COLO668 (cell line): ENCODE results near the gene SALL2.

Experiments
- DNase-seq: peaks from one replicate; lab custom pipeline; 2025; ENCODE audit not compliant: unreplicated experiment; lab: John Stamatoyannopoulos, UW

SALL2 gene

DNA sequence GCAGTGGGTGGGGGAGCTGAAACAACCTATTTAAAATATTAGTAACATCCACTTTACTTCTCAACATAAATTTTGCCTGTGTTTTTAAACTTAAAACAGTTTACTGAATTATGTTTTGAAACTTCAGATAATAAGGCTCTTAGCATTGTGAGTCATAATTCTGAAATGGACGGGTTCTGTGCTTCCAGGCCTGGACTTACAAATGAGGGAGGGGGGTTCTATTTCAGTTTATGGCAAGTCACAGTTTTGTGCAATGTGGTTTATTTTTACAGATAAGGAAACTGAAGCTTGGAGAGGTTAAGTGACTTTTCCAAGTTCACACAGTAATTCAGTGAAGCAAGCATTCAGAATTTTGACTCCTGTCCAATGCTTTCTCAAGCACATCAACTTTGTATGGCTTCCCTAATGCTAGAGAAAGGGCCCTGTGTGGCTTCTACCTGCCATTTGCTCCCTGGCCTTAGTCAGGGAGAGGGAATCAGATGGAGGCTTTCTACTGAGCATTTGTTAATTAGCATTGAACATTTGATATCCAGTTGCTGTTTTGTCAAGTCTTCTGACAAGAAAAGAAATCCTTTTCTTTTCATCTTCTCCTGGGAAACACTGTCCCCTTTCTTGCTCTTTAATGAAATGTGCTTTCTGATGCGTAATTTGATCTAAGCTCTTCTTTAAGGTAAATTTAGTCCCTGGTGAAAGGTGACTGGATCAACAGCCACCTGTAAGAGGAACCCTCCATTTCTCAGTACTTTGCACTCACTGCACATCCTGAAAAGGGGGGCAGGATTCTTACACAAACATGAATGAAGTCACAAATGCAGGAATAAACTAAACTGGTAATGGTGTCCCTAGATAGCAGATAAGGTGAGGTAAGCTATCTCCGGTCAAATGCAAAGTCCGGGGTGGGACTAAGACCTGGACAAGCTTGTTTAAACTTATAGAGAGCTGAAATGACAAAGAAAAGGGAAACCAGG, 2.5 kb upstream of the SALL2 start:
- DNase-seq: no peak

- no peak for DNase-seq
Observed at GRCh38 chr14:21527318-21527679, 1.2 kb upstream of the SALL2 start.

GRCh38 chr14:21526672-21527317, 649 bp upstream of the SALL2 start:
- peak; percentile 71 for DNase-seq

GRCh38 chr14:21525571-21525961, 580 bp downstream of the SALL2 start:
- DNase-seq: peak; percentile 45

DNA sequence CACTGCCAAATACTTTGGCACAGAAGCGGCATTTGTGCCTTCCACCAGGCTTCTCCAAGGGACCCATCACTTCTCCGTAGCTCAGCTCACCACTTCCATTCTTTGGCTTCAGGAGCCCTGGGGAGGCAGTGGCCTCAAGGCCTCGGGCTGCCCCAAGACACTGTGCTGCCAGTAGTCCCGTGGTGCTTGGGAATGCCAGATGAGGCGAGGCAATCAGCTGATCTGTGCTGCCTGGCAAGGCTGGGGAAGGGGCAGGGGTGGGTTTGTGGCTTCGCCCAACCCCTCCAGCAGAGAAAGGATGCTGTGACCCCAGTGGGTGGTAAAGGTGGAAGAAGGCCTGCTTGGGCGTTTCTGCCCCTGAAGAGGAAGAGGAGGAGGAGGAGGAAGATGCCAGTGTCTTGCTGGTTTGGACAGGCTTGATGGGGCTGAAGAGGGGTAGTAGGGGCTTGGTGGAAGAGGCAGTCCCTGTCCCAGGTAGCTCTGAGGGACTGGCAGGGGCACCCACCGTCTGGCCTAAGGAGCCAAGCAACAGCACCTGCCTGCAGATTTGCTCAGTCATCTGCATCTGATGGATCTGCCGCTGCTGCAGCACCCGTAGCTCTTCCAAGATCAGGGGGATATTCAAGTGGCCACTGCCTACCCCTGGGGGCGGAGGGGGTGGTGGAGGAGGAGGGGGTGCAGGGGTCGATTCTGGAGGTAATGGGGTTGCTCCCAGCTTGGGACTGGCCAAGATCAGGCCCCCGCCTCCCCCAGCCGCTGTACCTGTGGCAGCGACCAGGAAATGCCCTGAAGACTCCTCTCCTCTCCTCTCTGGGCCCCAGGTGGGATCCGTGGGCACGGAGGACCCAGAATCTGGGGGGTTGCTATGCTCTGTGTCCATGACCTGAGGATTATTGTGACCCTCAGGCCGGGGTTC, 1.3 kb downstream of the SALL2 start:
- no peak for DNase-seq

DNA sequence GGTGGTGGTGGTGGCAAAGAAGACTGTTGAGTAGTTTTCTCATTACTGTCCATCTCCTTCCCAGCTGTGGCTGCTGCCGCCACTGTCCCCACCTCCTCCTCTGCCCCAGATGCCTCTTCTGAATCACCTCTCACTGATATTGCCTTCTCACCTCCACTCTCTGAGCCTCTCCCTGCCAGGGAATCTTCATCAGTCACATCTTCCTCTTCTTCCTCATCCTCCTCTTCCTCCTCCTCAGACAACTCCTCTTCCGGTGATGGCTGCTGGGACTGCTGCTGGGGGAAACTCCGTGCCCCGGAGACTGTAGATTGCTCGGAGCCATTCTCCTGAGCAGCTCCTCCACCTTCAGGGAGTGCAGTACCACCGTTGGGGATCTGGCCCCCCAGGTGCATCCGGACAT, 2.9 kb downstream of the SALL2 start:
- no peak for DNase-seq

DNA sequence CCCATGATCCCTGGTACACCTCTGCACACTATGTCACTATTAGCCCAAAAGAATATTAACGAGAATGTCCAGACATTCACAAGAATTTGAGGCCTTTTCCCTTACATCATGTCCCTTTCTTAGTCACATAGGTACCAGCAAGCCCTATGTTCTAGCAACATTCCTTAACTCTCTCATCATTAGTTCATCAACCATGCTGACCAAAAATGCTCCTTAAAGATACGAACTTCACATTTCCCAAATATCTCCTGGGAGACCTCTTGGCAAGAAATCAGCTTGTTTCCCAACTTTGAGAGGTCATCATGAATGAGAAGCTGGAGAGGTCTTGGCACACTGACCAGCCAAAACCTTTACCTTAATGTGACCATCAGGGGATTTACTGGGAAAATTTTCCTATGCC, 4.6 kb downstream of the SALL2 start:
- no peak for DNase-seq

- DNase-seq: no peak
Observed at GRCh38 chr14:21520767-21521166, 5.4 kb downstream of the SALL2 start.

DNA sequence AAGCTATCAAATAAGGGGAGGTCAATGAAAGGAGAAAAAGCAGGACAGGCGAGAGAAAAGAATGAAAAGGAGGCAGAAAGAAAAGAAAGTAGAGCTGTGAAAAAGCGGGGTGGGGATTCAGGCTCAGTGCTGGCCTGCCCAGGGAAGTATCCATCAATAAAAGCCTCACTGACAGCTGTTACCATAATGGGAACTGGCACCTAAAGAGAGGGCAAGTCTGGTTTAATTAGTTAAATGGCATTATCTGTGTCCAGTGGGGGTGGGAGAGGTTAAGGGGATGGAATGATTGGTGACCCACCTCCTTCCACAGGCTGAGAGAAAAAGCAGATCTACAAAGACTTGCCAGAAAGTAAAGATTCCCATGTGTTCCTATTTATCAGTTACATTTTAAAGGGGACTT, 7.4 kb downstream of the SALL2 start:
- DNase-seq: no peak

DNA sequence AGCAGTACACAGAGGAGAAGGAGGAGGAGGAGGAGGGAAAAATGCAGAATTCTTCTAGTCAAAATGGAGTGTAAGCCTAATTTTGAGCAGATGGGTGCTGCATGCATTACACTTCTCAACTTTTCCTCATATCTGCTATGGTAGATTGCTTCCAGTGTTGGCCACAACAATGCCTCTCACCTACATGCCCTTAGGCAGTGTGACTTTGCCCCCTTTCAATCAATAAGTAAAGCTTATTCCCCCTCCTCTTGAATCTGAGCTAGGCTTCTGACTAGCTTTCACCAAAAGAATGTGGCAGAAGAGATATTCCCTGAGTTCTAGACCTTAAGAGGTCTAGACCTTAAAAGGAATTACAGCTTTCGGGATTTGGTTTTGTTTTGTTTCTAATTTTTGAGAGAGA, 11.8 kb downstream of the SALL2 start:
- DNase-seq: no peak

DNA sequence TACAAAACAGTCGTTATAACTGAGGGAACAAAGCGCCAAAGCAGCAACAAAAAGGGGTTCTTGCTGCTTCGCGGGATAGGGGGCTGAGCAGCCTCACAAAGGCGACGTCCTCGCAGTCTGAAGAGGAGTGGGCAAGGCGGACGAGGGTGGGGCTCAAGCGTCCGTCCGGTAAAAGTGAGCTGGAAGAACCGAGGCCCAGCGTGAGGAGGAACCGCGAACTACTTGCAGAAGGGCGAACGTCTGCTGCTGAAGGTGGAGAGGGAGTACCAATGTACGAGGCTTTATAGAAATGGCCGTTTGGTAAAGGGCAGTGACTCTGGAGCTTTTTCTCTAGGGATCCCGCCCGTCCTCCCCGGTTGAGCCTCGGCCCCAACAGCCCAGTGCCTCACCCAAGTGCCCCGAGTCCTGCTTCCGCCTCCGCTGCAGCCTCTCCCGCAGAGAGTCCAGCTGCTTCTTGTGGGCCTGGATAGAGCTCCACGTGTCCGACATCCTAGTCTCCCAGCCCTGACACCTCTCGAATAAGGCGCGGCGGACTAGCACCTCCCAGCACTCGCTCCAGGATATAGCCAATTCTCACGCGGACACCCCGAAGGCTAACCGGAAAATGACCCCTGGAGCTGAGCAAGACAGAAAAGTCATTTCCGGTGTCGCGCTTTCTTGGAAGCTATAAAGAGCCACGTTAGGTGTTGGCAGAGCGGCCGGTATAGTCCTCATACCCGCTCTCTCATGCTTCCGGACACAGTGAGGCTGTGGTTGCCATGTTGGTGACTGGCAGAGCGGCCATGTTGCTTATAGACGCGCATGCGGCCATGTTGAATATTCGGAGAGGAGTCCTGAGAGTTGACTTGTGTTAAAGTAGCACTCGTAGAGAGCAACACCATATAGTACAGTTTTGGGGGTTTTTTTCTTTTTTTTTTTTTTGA, 15.2 kb downstream of the SALL2 start, which contains the start of gene METTL3:
TSS of gene METTL3 (minus strand) at position 606 of the 923 bp plus-strand sequence. CDS start at position 489, 117 bp downstream.
- DNase-seq: peak; percentile 96

GRCh38 chr14:21509432-21510143, 16.6 kb downstream of the SALL2 start:
- peak; percentile 14 for DNase-seq

DNA sequence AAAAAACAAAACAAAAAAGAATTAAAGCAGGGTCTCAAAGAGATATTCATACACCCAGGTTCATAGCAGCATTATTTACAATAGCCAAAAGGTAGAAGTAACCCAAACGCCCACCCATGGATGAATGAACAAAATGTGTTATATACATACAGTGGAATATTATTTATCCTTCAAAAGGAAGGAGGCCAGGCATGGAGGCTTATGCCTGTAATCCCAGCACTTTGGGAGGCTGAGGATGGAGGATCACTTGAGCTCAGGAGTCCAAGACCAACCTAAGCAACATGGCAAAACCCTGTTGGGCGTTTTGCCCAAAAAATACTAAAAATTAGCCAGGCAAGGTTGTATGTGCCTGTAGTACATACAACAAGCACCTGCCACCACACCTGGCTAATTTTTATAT, 19.6 kb downstream of the SALL2 start:
- DNase-seq: no peak

DNA sequence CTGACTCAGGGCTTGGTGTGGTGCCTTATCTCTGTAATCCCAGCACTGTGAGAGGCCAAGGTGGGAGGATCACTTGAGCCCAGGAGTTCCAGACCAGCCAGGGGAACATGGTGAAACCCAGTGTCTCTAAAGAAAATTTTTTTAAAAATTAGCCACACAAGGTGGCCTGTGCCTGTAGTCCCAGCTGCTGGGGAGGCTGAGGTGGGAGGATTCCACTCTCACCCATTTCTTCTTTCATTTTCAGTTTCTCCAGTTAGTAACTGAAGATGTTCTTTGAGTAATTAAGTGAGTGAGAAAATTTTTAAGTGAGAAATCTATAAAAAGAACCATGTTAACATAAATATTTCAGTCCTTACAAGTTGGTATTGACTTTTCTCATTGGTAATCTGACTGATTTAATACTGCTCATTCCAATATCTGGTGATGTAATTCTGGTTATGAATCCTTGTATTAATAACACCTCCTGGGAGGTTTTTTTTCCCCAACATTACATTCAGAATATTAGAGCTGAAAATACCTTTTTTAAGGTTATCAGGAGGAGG, 21.1 kb downstream of the SALL2 start:
- no peak for DNase-seq

- DNase-seq: no peak
Observed at GRCh38 chr14:21503376-21503775, 22.8 kb downstream of the SALL2 start.

DNA sequence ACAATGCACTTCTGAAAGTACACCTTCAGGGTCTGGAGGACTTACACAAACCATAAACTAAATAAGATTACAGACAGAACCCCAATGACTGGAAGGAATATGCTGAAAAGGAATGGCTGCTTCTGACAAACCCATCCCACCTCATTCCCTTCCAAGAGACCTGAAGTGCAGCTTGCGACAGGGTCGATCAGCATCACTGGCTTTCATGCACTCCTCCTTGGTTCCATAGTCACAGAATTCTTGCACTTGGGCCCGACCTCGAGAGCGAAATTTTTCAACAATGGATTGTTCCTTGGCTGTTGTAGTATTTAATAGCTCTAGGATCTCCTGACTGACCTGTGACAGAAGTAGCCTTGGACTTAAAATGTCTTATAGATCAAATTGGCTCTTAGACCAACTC, 24.6 kb downstream of the SALL2 start:
- DNase-seq: no peak

DNA sequence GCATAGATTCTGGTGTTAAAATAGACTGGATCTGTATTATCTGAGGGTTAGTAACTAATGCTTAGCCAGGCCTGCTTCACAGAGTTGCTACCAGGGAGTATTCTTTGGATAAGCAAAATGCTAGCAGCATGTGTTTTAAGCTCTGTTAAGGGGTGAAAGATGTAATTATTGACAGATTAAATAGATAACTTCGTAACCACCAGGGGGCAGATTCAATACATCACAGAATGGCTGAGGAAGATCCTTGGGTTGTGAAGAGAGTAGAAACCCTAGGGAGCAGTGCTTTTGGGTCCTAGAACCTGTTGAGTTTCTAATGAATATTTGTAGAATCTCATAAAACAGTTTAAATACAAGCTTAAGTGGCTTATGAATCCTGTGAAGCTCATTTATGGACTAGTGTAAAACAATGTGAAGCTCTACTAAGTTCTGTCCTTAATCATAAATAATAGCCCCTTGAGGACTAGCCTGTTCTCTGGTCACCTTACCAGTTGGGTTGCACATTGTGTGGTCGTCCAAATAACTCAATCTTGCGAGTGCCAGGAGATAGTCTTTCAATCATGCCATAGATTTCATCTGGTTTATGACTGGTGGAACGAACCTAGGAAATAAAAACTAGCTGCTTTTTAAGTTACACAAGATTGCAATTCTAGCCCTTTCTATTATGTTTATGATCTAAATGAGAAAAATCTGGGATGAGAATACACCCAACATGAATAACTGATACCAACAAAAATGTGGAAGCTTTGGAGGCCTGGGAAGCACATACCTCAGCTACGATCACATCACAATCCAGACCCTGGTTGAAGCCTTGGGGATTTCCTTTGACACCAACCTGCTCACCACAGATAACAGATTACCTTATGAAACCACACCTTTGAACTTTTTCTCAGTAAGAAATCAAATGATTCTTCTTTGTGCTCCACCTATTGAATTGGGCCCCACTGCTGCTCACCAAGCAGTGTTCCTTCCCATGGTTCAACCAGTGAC, 27.3 kb downstream of the SALL2 start:
- no peak for DNase-seq

GRCh38 chr14:21496453-21496852, 29.7 kb downstream of the SALL2 start:
- DNase-seq: no peak
